Skeletal muscle tissue (tissue), 4 donors: ENCODE data around the gene MYH1. TPM values are rescaled to one million over a fixed set of nuclear protein-coding genes. Genes with fewer than 3 reads are reported as not detected.
"Not testable (repeated sequence)": the region's sequence is repeated elsewhere in the genome, so short reads cannot be mapped to it uniquely, and the experiment has no call there.

ENCODE experiments used
- H3K27ac ChIP-seq: one replicate; pipeline ENCODE4 v1.7.0; 2013; ENCODE audit warnings: mild to moderate bottlenecking, low read depth, low read length, inconsistent platforms
- H3K27me3 ChIP-seq, 3 donors: one replicate each; pipeline ENCODE4 v1.7.0; 2013; ENCODE audit warnings: low read length in 3 of 3; ENCODE audit not compliant: control insufficient read depth in 3 of 3, insufficient read depth in 3 of 3
- H3K36me3 ChIP-seq, 3 donors: one replicate each; pipeline ENCODE4 v1.7.0; 2013; ENCODE audit warnings: low read length in 3 of 3; ENCODE audit not compliant: control insufficient read depth in 3 of 3, insufficient read depth in 3 of 3
- H3K4me1 ChIP-seq, 3 donors: one replicate each; pipeline ENCODE4 v1.7.0; 2013; ENCODE audit warnings: low read length in 3 of 3, mild to moderate bottlenecking in 3 of 3; ENCODE audit not compliant: control insufficient read depth in 3 of 3, insufficient read depth in 3 of 3
- H3K4me3 ChIP-seq, 3 donors: one replicate each; pipeline ENCODE4 v1.7.0; 2013; ENCODE audit warnings: low read length in 3 of 3
- H3K9ac ChIP-seq, 3 donors: one replicate each; pipeline ENCODE4 v1.7.0; 2013; ENCODE audit warnings: low read length in 3 of 3, mild to moderate bottlenecking in 3 of 3, moderate library complexity in 2 of 3, low read depth in 1 of 3
- H3K9me3 ChIP-seq, 3 donors: one replicate each; pipeline ENCODE4 v1.7.0; 2013; ENCODE audit warnings: low read length in 3 of 3; ENCODE audit not compliant: control insufficient read depth in 3 of 3
- total RNA-seq: library from RNA; depleted of rRNA; stranded (reverse); fragments of >200 nt; gene quantifications from one replicate; pipeline ENCODE4 v1.2.3, GENCODE V29; 2014
- donor health status: Osteomylitis.

MYH1 gene
- total RNA-seq, 1 donor from 2014 or later = 12.0 TPM

DNA sequence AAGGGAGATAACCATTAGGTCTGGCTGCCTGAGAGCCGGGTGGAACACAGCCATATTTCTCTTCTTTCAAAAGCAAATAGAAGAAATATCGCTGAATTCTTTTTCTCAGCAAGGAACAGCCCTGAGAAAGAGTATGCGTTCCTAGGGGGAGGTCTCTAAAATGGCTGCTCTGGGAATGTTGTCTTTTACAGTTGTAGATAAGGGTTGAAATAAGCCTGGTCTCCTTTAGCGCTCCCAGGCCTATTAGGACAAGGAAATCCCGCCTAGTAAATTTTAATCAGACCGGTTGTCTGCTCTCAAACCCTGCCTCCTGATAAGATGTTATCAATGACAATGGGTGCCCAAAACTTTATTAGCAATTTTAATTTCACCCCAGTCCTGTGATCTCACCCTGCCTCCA lies 22.8 kb upstream of the MYH1 start:
- not testable (repeated sequence) for H3K9me3 ChIP-seq, H3K27me3 ChIP-seq, H3K9ac ChIP-seq, H3K4me3 ChIP-seq, H3K27ac ChIP-seq
- peaks cover 0 to 22% (median 9%) of the 10 kb centered on the region in 3 donors for H3K36me3 ChIP-seq
- H3K4me1 ChIP-seq = peaks cover 0 to 11% (median 4%) of the 10 kb centered on the region in 3 donors

DNA sequence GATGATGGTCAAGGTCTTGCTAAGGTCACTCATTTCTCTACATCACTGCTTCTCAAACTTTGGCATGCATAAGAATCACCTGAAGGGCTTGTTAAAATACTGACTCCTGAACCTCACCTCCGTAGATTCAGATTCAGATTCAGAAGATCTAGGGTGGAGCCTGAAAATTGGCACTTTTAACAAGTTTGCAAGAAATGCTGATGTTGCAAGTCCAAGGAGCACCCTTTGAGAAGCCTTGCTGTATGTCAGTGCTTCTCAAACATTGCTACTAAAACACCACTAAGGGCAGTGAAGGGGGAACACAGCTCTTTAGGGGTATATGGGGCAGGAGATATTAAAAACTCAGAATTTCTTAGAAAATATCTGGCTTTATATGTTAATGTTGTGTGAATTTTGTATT lies 13.7 kb upstream of the MYH1 start:
- no peaks in the 10 kb centered on the region for H3K27me3 ChIP-seq
- H3K36me3 ChIP-seq = peaks cover 3 to 43% (median 25%) of the 10 kb centered on the region in 3 donors
- no peak overlapping the region for H3K9ac ChIP-seq
- H3K27ac ChIP-seq = no peak overlapping the region
- H3K4me1 ChIP-seq = peaks cover 0 to 4% (median 2%) of the 10 kb centered on the region in 3 donors
- H3K4me3 ChIP-seq = no peak overlapping the region
- H3K9me3 ChIP-seq = no peaks in the 10 kb centered on the region

DNA sequence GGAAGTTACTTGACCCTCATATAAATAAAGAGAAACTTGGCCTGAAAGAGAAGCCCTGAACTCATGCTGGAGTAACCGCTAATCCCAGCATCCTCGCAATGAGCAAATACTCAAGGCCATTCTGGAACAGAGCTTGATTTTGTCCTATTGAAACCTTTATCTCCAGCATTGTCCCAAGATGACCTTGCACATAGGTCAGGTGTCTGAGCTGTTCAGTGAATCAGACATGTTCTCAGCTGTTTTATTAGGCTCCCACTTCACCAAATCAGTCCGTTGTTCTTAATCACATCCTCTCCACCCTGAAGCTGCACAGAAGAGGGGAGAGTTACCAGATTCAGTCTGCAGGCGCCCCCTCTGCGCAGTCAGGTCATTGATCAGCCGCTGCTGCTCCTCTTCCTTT lies 9.1 kb upstream of the MYH1 start:
- H3K9me3 ChIP-seq = no peaks in the 10 kb centered on the region
- no peaks in the 10 kb centered on the region for H3K27me3 ChIP-seq
- no peak overlapping the region for H3K4me3 ChIP-seq
- H3K36me3 ChIP-seq = peaks cover 9 to 50% (median 22%) of the 10 kb centered on the region in 3 donors
- H3K27ac ChIP-seq = no peak overlapping the region
- H3K4me1 ChIP-seq = no peaks in the 10 kb centered on the region
- no peak overlapping the region for H3K9ac ChIP-seq

DNA sequence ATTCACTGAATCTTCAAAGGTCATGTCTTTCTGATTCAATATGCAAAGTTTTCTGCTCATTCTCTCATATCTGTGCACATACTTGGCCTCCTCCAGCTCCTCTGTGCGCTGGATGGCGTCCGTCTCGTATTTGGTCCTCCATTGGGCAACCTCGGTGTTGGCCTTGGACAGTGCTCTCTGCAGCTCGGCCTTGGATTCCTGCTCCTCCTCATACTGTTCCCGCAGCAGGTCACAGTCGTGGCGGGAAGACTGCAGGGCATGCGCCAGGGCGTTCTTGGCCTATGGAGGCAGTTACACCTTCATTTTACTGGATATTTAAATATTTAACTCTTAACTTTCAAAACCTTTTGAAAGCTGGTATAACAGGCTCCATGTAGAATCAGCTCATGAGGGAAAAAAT lies 8.2 kb upstream of the MYH1 start:
- Histone ChIP-seq H3K4me1 (no peaks in the 10 kb centered on the region), H3K27ac (no peak overlapping the region), H3K9me3 (no peaks in the 10 kb centered on the region), H3K36me3 (peaks cover 9 to 50% (median 18%) of the 10 kb centered on the region in 3 donors), H3K9ac (no peak overlapping the region), H3K4me3 (no peak overlapping the region), H3K27me3 (no peaks in the 10 kb centered on the region)

DNA sequence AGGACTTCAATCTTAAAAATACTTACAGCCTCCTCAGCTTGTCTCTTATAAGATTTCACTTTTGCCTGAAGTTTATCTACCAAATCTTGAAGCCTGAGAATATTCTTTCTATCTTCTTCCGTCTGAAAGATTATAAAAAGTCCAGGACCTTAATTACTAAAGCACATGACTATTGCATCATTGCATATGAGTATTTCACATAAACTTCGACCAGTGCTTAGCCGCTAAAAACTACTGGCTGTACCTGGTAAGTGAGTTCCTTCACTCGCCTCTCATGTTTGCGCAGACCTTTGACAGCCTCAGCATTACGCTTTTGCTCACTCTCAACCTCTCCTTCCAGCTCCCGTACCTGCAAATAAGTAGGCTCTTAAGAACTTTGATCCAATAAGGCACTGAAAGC lies 4.7 kb upstream of the MYH1 start:
- H3K9ac ChIP-seq = peak overlapping the region in 1 of 3 donors; percentile 39
- H3K9me3 ChIP-seq = no peaks in the 10 kb centered on the region
- H3K27ac ChIP-seq = no peak overlapping the region
- H3K36me3 ChIP-seq = peaks cover 6 to 35% (median 16%) of the 10 kb centered on the region in 3 donors
- H3K27me3 ChIP-seq = no peaks in the 10 kb centered on the region
- H3K4me3 ChIP-seq = no peak overlapping the region
- H3K4me1 ChIP-seq = no peaks in the 10 kb centered on the region

DNA sequence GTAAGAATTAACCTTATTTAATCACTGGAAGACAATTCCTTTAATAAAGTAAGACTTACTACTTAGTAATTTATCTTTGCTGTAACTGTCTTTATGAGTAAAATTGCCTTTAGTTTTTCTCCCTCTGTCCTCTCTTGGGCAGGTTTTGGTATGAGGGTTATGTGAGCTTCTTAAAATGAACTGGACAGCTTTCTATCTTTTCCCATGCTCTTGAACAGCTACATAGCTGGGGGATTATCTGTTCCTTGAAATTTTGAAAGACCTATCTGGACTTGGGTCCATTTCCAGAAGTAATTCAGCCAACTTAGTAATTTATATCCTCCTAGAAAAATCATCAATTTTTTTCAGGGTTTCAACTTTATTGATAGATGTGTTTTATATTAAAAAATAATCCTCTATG lies 3.6 kb upstream of the MYH1 start:
- H3K27ac ChIP-seq = no peak overlapping the region
- H3K4me1 ChIP-seq = no peaks in the 10 kb centered on the region
- H3K9me3 ChIP-seq = no peaks in the 10 kb centered on the region
- H3K9ac ChIP-seq = no peak overlapping the region
- no peak overlapping the region for H3K4me3 ChIP-seq
- H3K27me3 ChIP-seq = no peaks in the 10 kb centered on the region
- H3K36me3 ChIP-seq = peaks cover 6 to 32% (median 17%) of the 10 kb centered on the region in 3 donors

DNA sequence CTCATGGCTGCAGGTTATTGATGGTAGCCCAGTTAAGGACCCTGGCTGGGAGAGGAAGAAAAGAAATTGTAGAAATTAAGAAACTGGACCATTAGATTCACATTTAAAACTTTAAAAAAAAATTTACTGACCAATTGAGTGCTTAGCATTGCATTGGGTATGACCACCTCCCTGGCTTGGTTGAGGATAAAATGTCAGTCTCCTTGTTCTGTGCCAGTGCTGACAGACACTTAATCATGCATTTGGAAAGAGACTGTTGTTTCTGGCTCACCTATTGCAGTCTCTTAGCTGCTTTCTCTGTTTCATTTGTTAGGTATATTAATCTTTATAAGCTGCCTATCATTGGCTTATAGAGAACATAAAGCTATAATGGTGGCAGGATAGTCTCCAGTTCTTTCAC lies 1.7 kb downstream of the MYH1 start:
- Histone ChIP-seq H3K27ac (peak overlapping the region; percentile 84), H3K9me3 (no peaks in the 10 kb centered on the region), H3K36me3 (peaks cover 0 to 26% (median 25%) of the 10 kb centered on the region in 3 donors), H3K4me1 (peaks cover 0 to 19% (median 8%) of the 10 kb centered on the region in 3 donors), H3K4me3 (peak overlapping the region in 2 of 3 donors; percentile 18 to 66), H3K27me3 (no peaks in the 10 kb centered on the region), H3K9ac (peak overlapping the region in 2 of 3 donors; percentile 54 to 66)

DNA sequence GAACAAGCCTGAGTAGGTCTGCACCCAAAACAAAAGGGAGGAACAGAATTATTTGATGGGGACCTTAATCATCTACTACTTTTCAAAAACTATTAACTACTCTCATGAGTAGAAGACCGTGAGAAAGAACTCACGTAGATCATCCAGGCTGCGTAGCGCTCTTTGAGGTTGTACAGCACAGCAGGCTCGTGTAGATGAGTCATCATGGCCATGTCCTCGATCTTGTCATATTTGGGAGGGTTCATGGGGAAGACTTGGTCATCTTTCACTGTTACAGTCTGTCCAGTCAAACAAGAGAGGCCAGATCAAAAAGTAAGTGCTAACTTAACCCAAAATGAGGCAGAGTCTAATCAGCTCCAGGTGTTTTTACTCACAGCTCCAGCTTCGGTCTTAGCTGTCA lies 2.3 kb downstream of the MYH1 start:
- H3K4me3 ChIP-seq = peak overlapping the region in 2 of 3 donors; percentile 18 to 66
- no peaks in the 10 kb centered on the region for H3K27me3 ChIP-seq
- H3K36me3 ChIP-seq = peaks cover 0 to 32% (median 29%) of the 10 kb centered on the region in 3 donors
- H3K9ac ChIP-seq = peak overlapping the region in 2 of 3 donors; percentile 54 to 66
- H3K27ac ChIP-seq = peak overlapping the region; percentile 84
- H3K4me1 ChIP-seq = peaks cover 0 to 19% (median 8%) of the 10 kb centered on the region in 3 donors
- no peaks in the 10 kb centered on the region for H3K9me3 ChIP-seq

DNA sequence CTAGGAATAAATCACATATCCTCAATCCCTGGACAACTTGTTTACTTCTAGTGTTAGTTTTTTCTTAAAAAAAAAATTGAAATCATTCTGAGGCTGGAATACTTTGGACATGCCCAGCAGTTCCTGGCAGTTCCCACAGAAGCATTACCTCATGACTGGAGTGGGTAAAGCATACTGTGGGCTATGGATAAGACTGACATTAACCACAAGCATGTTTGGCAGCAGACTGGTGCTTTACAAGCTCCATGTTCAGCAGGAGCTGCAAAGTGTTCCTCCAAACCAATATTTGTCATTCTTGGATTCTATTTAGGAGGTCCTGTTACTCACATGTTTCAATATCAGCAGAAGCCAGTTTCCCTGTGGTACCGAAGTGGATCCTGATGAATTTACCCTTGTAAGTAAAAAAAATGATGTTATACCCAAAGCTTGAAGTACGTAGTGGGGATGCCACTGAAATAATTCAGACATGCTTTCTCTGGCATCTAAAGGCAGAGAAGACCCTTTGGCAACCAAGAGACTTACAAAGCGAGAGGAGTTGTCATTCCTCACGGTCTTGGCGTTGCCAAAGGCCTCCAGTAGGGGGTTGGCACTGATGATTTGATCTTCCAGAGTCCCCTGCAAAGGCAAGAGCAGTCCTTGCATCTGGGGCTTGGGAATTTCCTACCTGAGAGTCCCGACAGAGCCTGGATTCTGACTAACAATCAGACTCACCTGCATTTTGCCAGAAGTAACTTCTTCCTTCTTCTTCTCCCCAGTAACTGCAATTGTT lies 4.9 kb downstream of the MYH1 start:
- H3K9ac ChIP-seq = peak overlapping the region in 2 of 3 donors; percentile 30 to 63
- peak overlapping the region; percentile 40 for H3K27ac ChIP-seq
- peaks cover 0 to 22% (median 8%) of the 10 kb centered on the region in 3 donors for H3K4me1 ChIP-seq
- H3K9me3 ChIP-seq = no peaks in the 10 kb centered on the region
- H3K4me3 ChIP-seq = peak overlapping the region in 2 of 3 donors; percentile 16 to 52
- no peaks in the 10 kb centered on the region for H3K27me3 ChIP-seq
- H3K36me3 ChIP-seq = peaks cover 0 to 49% (median 43%) of the 10 kb centered on the region in 3 donors

DNA sequence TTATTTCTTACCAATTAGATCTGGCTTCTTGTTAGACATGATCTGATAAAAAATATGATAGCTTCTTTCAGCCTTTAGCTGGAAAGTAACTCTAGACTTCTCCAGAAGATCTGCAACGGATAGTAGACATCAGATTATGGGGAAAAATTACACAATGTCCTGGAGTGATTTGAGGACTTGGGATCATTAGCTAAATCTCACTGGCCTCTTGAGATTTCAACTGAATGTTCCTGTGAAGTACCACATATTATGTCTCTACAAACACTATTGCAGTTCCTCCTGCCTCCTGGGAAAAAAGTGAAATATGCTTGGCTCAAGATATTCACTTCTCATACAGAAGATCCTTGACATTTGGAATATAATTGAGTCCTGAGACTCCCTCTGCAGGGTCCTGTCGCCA lies 5.5 kb downstream of the MYH1 start:
- no peaks in the 10 kb centered on the region for H3K27me3 ChIP-seq
- H3K27ac ChIP-seq = peak overlapping the region; percentile 40
- H3K9me3 ChIP-seq = no peaks in the 10 kb centered on the region
- peak overlapping the region in 2 of 3 donors; percentile 16 to 52 for H3K4me3 ChIP-seq
- H3K9ac ChIP-seq = peak overlapping the region in 1 of 3 donors; percentile 30
- H3K36me3 ChIP-seq = peaks cover 0 to 52% (median 47%) of the 10 kb centered on the region in 3 donors
- peaks cover 0 to 22% (median 12%) of the 10 kb centered on the region in 3 donors for H3K4me1 ChIP-seq
